Heart left ventricle (tissue), 13 donors: Measurements from ENCODE around the gene HTN1.

Experiments used
- POLR2A ChIP-seq, 2 donors: fragments of 450-650 bp; IDR thresholded peaks; one replicate each; pipeline ENCODE4 v1.6.1; 2017; ENCODE audit warnings: antibody characterized with exemption in 2 of 2, mild to moderate bottlenecking in 2 of 2, moderate library complexity in 2 of 2
- TF ChIP-seq, protein P1 (sequence below), 12 donors: fragments of 200-600 bp; sonication (generic) in 4 of 12; IDR thresholded peaks; one replicate each; pipeline versions ENCODE4 v1.5.0 to v1.8.0; 2018 to 2022; ENCODE audit warnings: antibody characterized with exemption in 12 of 12, mild to moderate bottlenecking in 5 of 12
- donor health status: ischemic (EF 13 %, LVEDD 7.1; RV severe dilation, severe dysfunction).
- donor health status: DM: no; HTN: yes; CAD: no.
- donor health status: DM: no; HTN: no; CAD: no.
- donor health status: ischemic (EF 25% LVEDD 6.9; RV normal size, moderate dysfunction).
- donor health status: ischemic (EF 25% LVEDD 5.7; RV mildly dilated, moderate dysfunction).
- donor health status: ischemic (EF 35%, LVEDD 5.7; RV mildly dilated, moderate dysfunction).
- donor health status: nonischemic (EF 11% LVEDD 7.7; RV severe dilation, severe dysfunction).
- donor health status: DM: yes; HTN: yes; CAD: no.
- donor health status: PGD.
- donor health status: ischemic (EF 29% LVEDD 5.4; RV normal size, mild dysfunction).
- donor health status: nonischemic (EF 23%, LVEDD 6.1; RV moderate dilation, normal function).

DNA sequence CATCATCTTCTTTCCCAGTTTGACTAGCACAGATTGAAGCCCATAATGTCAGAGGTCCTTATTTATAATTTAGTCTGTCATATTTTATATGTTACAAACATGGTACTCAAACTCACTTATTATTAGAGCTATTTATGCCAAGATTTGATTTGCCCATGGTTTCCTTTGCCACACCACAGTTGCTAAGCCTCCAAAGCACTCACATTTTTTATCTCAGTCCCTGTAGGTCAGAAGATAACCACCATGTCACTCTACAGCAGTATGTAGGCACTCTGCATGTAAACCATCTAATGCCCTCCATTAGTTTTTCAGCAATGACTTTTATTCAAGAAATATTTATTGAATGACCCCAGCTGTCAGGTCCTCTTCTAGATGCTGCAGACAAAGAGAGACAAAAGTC, 47.7 kb upstream of the HTN1 start:
- TF ChIP-seq, protein P1, sequence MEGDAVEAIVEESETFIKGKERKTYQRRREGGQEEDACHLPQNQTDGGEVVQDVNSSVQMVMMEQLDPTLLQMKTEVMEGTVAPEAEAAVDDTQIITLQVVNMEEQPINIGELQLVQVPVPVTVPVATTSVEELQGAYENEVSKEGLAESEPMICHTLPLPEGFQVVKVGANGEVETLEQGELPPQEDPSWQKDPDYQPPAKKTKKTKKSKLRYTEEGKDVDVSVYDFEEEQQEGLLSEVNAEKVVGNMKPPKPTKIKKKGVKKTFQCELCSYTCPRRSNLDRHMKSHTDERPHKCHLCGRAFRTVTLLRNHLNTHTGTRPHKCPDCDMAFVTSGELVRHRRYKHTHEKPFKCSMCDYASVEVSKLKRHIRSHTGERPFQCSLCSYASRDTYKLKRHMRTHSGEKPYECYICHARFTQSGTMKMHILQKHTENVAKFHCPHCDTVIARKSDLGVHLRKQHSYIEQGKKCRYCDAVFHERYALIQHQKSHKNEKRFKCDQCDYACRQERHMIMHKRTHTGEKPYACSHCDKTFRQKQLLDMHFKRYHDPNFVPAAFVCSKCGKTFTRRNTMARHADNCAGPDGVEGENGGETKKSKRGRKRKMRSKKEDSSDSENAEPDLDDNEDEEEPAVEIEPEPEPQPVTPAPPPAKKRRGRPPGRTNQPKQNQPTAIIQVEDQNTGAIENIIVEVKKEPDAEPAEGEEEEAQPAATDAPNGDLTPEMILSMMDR (IDR thresholded peaks at IDR 0.05): no peak
- no peak for TF ChIP-seq POLR2A (IDR thresholded peaks at IDR 0.05)
